HCT116 (cell line): ENCODE measurements around the gene ANKRD29. TPM values are rescaled to one million over a fixed set of nuclear protein-coding genes. Genes with fewer than 3 reads are reported as not detected.

ENCODE experiments used
- ATAC-seq: fragments of 200-7000 bp; cut with Tn5 transposase; 2 replicates; pipeline ENCODE4 v1.9.1; 2020; ENCODE audit warnings: mild to moderate bottlenecking, moderate library complexity
- BruUV-seq: library from RNA; stranded (reverse); fragments of 400-500 nt; replicated peaks from 2 replicates; lab custom pipeline; 2021; lab: Mats Ljungman, UMichigan
- CTCF ChIA-PET: fragments of 300-600 bp; sonication (Branson Sonifier 250); formaldehyde crosslinking; loops from one replicate; lab custom pipeline; 2021; ENCODE audit warnings: antibody characterized with exemption; lab: Charles Lee
- POLR2A ChIA-PET: fragments of 300-600, 350-600 bp; sonication (Branson Sonifier 250); formaldehyde crosslinking; loops from one replicate; lab custom pipeline; 2021; ENCODE audit warnings: antibody characterized with exemption; lab: Charles Lee
- RAD21 ChIA-PET, 2 experiments: fragments of 300-600 bp; sonication (Branson Sonifier 250); formaldehyde crosslinking; loops; one replicate each; lab custom pipeline; 2023; ENCODE audit warnings: low total read pairs in 2 of 2; ENCODE audit not compliant: uncharacterized antibody in 2 of 2, unreplicated experiment in 2 of 2, low non-redundant PET in 1 of 2; lab: Charles Lee
- DNase-seq: peaks from one replicate; pipeline ENCODE4 v3.0.0-alpha.2; 2010; ENCODE audit warnings: low read depth, low spot score
- H2AFZ ChIP-seq: fragments of 200-600 bp; shearing (Covaris generic), sonication (generic); 2 replicates; pipeline ENCODE4 v1.6.1; 2017; ENCODE audit warnings: low read depth, mixed run types, mixed read lengths, antibody characterized with exemption, low read length; ENCODE audit not compliant: poor library complexity, severe bottlenecking
- H3K27ac ChIP-seq: 2 replicates; pipeline ENCODE4 v1.5.1; 2012; ENCODE audit warnings: low read depth, low read length
- H3K27me3 ChIP-seq: fragments of 200-600 bp; sonication (generic); 2 replicates; pipeline ENCODE4 v1.6.1; 2016; ENCODE audit warnings: mixed run types, low read length, mixed read lengths; ENCODE audit not compliant: insufficient read depth
- H3K36me3 ChIP-seq, 2 experiments: fragments of 200-500 bp in 1 of 2; fragments of 200-600 bp in 1 of 2; sonication (Bioruptor generic) in 1 of 2; sonication (generic) in 1 of 2; 2 replicates each; pipeline versions ENCODE4 v1.5.1 to v1.6.1; 2014 to 2016; ENCODE audit warnings: low read length in 2 of 2, inconsistent platforms in 1 of 2, mixed read lengths in 1 of 2, mixed run types in 1 of 2; ENCODE audit not compliant: insufficient read depth in 2 of 2, control insufficient read depth in 1 of 2
- H3K4me1 ChIP-seq, 2 experiments: fragments of 200-600 bp in 1 of 2; sonication (generic) in 1 of 2; 2 replicates each; pipeline versions ENCODE4 v1.5.1 to v1.6.1; 2012 to 2017; ENCODE audit warnings: low read length in 2 of 2, inconsistent platforms in 1 of 2, mild to moderate bottlenecking in 1 of 2, mixed read lengths in 1 of 2, mixed run types in 1 of 2, moderate library complexity in 1 of 2; ENCODE audit not compliant: insufficient read depth in 2 of 2, control insufficient read depth in 1 of 2
- H3K4me2 ChIP-seq: fragments of 200-600 bp; sonication (generic); 2 replicates; pipeline ENCODE4 v1.6.1; 2017; ENCODE audit warnings: mixed run types, low read length, mixed read lengths
- H3K4me3 ChIP-seq, 2 experiments: fragments of 200-600 bp in 1 of 2; sonication (generic) in 1 of 2; replicated peaks in 1 of 2; 2 replicates each; pipeline ENCODE4 v1.5.1; 2011 to 2016; ENCODE audit warnings: low read length in 2 of 2, control low read depth in 1 of 2, low read depth in 1 of 2, mild to moderate bottlenecking in 1 of 2, mixed read lengths in 1 of 2, mixed run types in 1 of 2
- H3K79me2 ChIP-seq: fragments of 200-600 bp; sonication (generic); 2 replicates; pipeline ENCODE4 v1.6.1; 2017; ENCODE audit warnings: mild to moderate bottlenecking, mixed run types, low read length, moderate library complexity, mixed read lengths; ENCODE audit not compliant: insufficient read depth
- H3K9ac ChIP-seq: fragments of 200-600 bp; sonication (generic); 2 replicates; pipeline ENCODE4 v1.6.1; 2016; ENCODE audit warnings: low read length, mixed read lengths
- H3K9me2 ChIP-seq: fragments of 200-600 bp; sonication (generic), shearing (Covaris generic); 2 replicates; pipeline ENCODE4 v1.6.1; 2017; ENCODE audit warnings: mixed run types, mild to moderate bottlenecking, moderate library complexity; ENCODE audit not compliant: insufficient read depth
- H3K9me3 ChIP-seq, 2 experiments: fragments of 200-500 bp in 1 of 2; fragments of 200-600 bp in 1 of 2; sonication (Bioruptor generic) in 1 of 2; sonication (generic) in 1 of 2; 2 replicates each; pipeline ENCODE4 v1.6.1; 2014 to 2017; ENCODE audit warnings: low read length in 2 of 2, mixed read lengths in 2 of 2, inconsistent platforms in 1 of 2, low read depth in 1 of 2, mild to moderate bottlenecking in 1 of 2, mixed run types in 1 of 2, moderate library complexity in 1 of 2; ENCODE audit not compliant: control insufficient read depth in 1 of 2, insufficient read depth in 1 of 2
- H4K20me1 ChIP-seq: fragments of 200-600 bp; sonication (generic), shearing (Covaris generic); 2 replicates; pipeline ENCODE4 v1.6.1; 2017; ENCODE audit warnings: mixed run types, mild to moderate bottlenecking, moderate library complexity; ENCODE audit not compliant: insufficient read depth
- CBX3 ChIP-seq: IDR thresholded peaks from 2 replicates; pipeline ENCODE4 v1.6.1; 2012; ENCODE audit warnings: low read depth
- JUND ChIP-seq: IDR thresholded peaks from 2 replicates; pipeline ENCODE4 v1.6.1; 2012
- MAX ChIP-seq: IDR thresholded peaks from 2 replicates; pipeline ENCODE4 v1.6.1; 2012
- SIN3A ChIP-seq: IDR thresholded peaks from 2 replicates; pipeline ENCODE4 v1.6.1; 2012; ENCODE audit warnings: low read depth
- SP1 ChIP-seq: IDR thresholded peaks from 2 replicates; pipeline ENCODE4 v1.6.1; 2012; ENCODE audit warnings: low read depth
- TCF7L2 ChIP-seq: IDR thresholded peaks from 2 replicates; pipeline ENCODE4 v1.7.0; 2011; ENCODE audit warnings: borderline replicate concordance, inconsistent platforms; ENCODE audit not compliant: insufficient read depth, insufficient read length; ENCODE audit errors: extremely low read depth
- ZBTB33 ChIP-seq: IDR thresholded peaks from 2 replicates; pipeline ENCODE4 v1.6.1; 2011; ENCODE audit warnings: mild to moderate bottlenecking, low read length, moderate library complexity; ENCODE audit not compliant: insufficient replicate concordance; ENCODE audit errors: extremely low read depth
- intact Hi-C: fragments of 100-400 bp; cut with micrococcal nuclease; formaldehyde crosslinking; loops from 2 replicates; pipeline ENCODE4 v1.10.0; 2022
- total RNA-seq: library from RNA; stranded (reverse); gene quantifications from one replicate; pipeline ENCODE4 v1.2.1, GENCODE V29; 2021; ENCODE audit not compliant: unreplicated experiment
- TF ChIP-seq, protein P1 (sequence below): IDR thresholded peaks from 2 replicates; pipeline ENCODE4 v1.6.1; 2012; ENCODE audit warnings: low read depth

Gene ANKRD29
- total RNA-seq, 1 experiment from 2014 or later = 8.8 TPM

GRCh38 chr18:23580677-23581367 lies 81.9 kb downstream of the ANKRD29 start:
- H4K20me1 ChIP-seq = no peaks in the 10 kb centered on the region
- RAD21 ChIA-PET = no interaction called here
- no peaks in the 10 kb centered on the region for H3K9me2 ChIP-seq
- no peaks in the 10 kb centered on the region for H3K27me3 ChIP-seq
- no peak overlapping the region for H3K4me2 ChIP-seq
- POLR2A ChIA-PET = no interaction called here
- H3K9me3 ChIP-seq = no peaks in the 10 kb centered on the region
- CTCF ChIA-PET = interaction anchor here (1.3 kb wide), 1 partner anchor 122 kb away, joined by 5 read pairs; no protein-coding TSS in a partner anchor
- H3K36me3 ChIP-seq = peaks cover 0 to 6% of the 10 kb centered on the region in 2 experiments; a peak in 1 of 4 replicates
- H3K27ac ChIP-seq = no peak overlapping the region
- peaks cover 72% of the 10 kb centered on the region for H3K79me2 ChIP-seq
- TF ChIP-seq SIN3A (no peak), MAX (no peak), JUND (no peak), TCF7L2 (no peak), SP1 (no peak), ZBTB33 (no peak), CBX3 (no peak)
- TF ChIP-seq, protein P1, sequence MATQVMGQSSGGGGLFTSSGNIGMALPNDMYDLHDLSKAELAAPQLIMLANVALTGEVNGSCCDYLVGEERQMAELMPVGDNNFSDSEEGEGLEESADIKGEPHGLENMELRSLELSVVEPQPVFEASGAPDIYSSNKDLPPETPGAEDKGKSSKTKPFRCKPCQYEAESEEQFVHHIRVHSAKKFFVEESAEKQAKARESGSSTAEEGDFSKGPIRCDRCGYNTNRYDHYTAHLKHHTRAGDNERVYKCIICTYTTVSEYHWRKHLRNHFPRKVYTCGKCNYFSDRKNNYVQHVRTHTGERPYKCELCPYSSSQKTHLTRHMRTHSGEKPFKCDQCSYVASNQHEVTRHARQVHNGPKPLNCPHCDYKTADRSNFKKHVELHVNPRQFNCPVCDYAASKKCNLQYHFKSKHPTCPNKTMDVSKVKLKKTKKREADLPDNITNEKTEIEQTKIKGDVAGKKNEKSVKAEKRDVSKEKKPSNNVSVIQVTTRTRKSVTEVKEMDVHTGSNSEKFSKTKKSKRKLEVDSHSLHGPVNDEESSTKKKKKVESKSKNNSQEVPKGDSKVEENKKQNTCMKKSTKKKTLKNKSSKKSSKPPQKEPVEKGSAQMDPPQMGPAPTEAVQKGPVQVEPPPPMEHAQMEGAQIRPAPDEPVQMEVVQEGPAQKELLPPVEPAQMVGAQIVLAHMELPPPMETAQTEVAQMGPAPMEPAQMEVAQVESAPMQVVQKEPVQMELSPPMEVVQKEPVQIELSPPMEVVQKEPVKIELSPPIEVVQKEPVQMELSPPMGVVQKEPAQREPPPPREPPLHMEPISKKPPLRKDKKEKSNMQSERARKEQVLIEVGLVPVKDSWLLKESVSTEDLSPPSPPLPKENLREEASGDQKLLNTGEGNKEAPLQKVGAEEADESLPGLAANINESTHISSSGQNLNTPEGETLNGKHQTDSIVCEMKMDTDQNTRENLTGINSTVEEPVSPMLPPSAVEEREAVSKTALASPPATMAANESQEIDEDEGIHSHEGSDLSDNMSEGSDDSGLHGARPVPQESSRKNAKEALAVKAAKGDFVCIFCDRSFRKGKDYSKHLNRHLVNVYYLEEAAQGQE = no peak
- no peak overlapping the region for H3K9ac ChIP-seq
- ATAC-seq (no peak), DNase-seq (no peak)
- H2AFZ ChIP-seq = no peak overlapping the region
- H3K4me3 ChIP-seq = no peak overlapping the region
- intact Hi-C loops = no loop called here
- peaks cover 0 to 15% of the 10 kb centered on the region in 2 experiments; a peak in 2 of 4 replicates for H3K4me1 ChIP-seq
- no TSS peak for BruUV-seq
